ENCODE data around the gene PLXNB3.

PLXNB3 gene

GRCh38 chrX:153778181-153778580 is 14.1 kb downstream of the PLXNB3 start:
- peaks cover 0 to 9% (median 0%) of the 10 kb centered on the region in 5 donors for H3K36me3 ChIP-seq (ENCODE audit: control insufficient read depth in 5 of 5, insufficient read depth in 5 of 5, low read length in 5 of 5)
- no peak overlapping the region for H3K27ac ChIP-seq (ENCODE audit: low read depth, low read length)
- H3K4me3 ChIP-seq (ENCODE audit: low read depth in 1 of 5, low read length in 5 of 5): no peak overlapping the region
- no peak overlapping the region for H3K9ac ChIP-seq (ENCODE audit: low read length in 5 of 5)
- peaks cover 0 to 22% (median 10%) of the 10 kb centered on the region in 5 donors for H3K4me1 ChIP-seq (ENCODE audit: control insufficient read depth in 5 of 5, insufficient read depth in 5 of 5, low read length in 5 of 5)
- H3K9me3 ChIP-seq (ENCODE audit: control insufficient read depth in 5 of 5, low read length in 5 of 5): no peaks in the 10 kb centered on the region
- H3K27me3 ChIP-seq (ENCODE audit: control insufficient read depth in 5 of 5, insufficient read depth in 4 of 5, low read length in 5 of 5): peaks cover 7 to 29% (median 17%) of the 10 kb centered on the region in 5 donors

GRCh38 chrX:153778684-153779101 is 14.6 kb downstream of the PLXNB3 start:
- Histone ChIP-seq H3K9ac (ENCODE audit: low read length in 5 of 5) (no peak overlapping the region), H3K27me3 (ENCODE audit: control insufficient read depth in 5 of 5, insufficient read depth in 4 of 5, low read length in 5 of 5) (peaks cover 7 to 28% (median 17%) of the 10 kb centered on the region in 5 donors), H3K27ac (ENCODE audit: low read depth, low read length) (no peak overlapping the region)

GRCh38 chrX:153779891-153780677 is 16.0 kb downstream of the PLXNB3 start:
- Histone ChIP-seq H3K9me3 (ENCODE audit: control insufficient read depth in 5 of 5, low read length in 5 of 5) (no peaks in the 10 kb centered on the region), H3K27me3 (ENCODE audit: control insufficient read depth in 5 of 5, insufficient read depth in 4 of 5, low read length in 5 of 5) (peaks cover 7 to 26% (median 17%) of the 10 kb centered on the region in 5 donors), H3K27ac (ENCODE audit: low read depth, low read length) (no peak overlapping the region), H3K4me3 (ENCODE audit: low read depth in 1 of 5, low read length in 5 of 5) (no peak overlapping the region), H3K36me3 (ENCODE audit: control insufficient read depth in 5 of 5, insufficient read depth in 5 of 5, low read length in 5 of 5) (peaks cover 0 to 11% (median 2%) of the 10 kb centered on the region in 5 donors), H3K9ac (ENCODE audit: low read length in 5 of 5) (no peak overlapping the region), H3K4me1 (ENCODE audit: control insufficient read depth in 5 of 5, insufficient read depth in 5 of 5, low read length in 5 of 5) (peaks cover 0 to 22% (median 10%) of the 10 kb centered on the region in 5 donors)

More at GRCh38 chrX:153778684-153779101, 14.6 kb downstream of the PLXNB3 start:
- Histone ChIP-seq H3K9me3 (ENCODE audit: control insufficient read depth in 5 of 5, low read length in 5 of 5) (no peaks in the 10 kb centered on the region), H3K4me1 (ENCODE audit: control insufficient read depth in 5 of 5, insufficient read depth in 5 of 5, low read length in 5 of 5) (peaks cover 0 to 22% (median 10%) of the 10 kb centered on the region in 5 donors), H3K36me3 (ENCODE audit: control insufficient read depth in 5 of 5, insufficient read depth in 5 of 5, low read length in 5 of 5) (peaks cover 0 to 9% (median 0%) of the 10 kb centered on the region in 5 donors), H3K4me3 (ENCODE audit: low read depth in 1 of 5, low read length in 5 of 5) (no peak overlapping the region)

- no peaks in the 10 kb centered on the region for H3K9me3 ChIP-seq (ENCODE audit: control insufficient read depth in 5 of 5, low read length in 5 of 5)
- H3K9ac ChIP-seq (ENCODE audit: low read length in 5 of 5): no peak within 1 kb of the TSS
- H3K27ac ChIP-seq (ENCODE audit: low read depth, low read length): no peak within 1 kb of the TSS
- H3K36me3 ChIP-seq (ENCODE audit: control insufficient read depth in 5 of 5, insufficient read depth in 5 of 5, low read length in 5 of 5): peaks cover 0 to 19% (median 10%) of the 10 kb centered on the region in 5 donors
- no peak within 1 kb of the TSS for H3K4me3 ChIP-seq (ENCODE audit: low read depth in 1 of 5, low read length in 5 of 5)
- peaks cover 7 to 26% (median 17%) of the 10 kb centered on the region in 5 donors for H3K27me3 ChIP-seq (ENCODE audit: control insufficient read depth in 5 of 5, insufficient read depth in 4 of 5, low read length in 5 of 5)
- H3K4me1 ChIP-seq (ENCODE audit: control insufficient read depth in 5 of 5, insufficient read depth in 5 of 5, low read length in 5 of 5): peaks cover 0 to 22% (median 10%) of the 10 kb centered on the region in 5 donors
Observed at GRCh38 chrX:153780678-153781427, 16.8 kb downstream of the PLXNB3 start, which contains the start of gene SRPK3. TSS of gene SRPK3 (plus strand) at chrX:153781041. CDS start at chrX:153781087, 46 bp downstream.

- Histone ChIP-seq H3K27me3 (ENCODE audit: control insufficient read depth in 5 of 5, insufficient read depth in 4 of 5, low read length in 5 of 5) (peaks cover 7 to 26% (median 17%) of the 10 kb centered on the region in 5 donors), H3K4me1 (ENCODE audit: control insufficient read depth in 5 of 5, insufficient read depth in 5 of 5, low read length in 5 of 5) (peaks cover 0 to 22% (median 10%) of the 10 kb centered on the region in 5 donors), H3K36me3 (ENCODE audit: control insufficient read depth in 5 of 5, insufficient read depth in 5 of 5, low read length in 5 of 5) (peaks cover 0 to 25% (median 16%) of the 10 kb centered on the region in 5 donors), H3K9me3 (ENCODE audit: control insufficient read depth in 5 of 5, low read length in 5 of 5) (no peaks in the 10 kb centered on the region), H3K4me3 (ENCODE audit: low read depth in 1 of 5, low read length in 5 of 5) (no peak overlapping the region), H3K27ac (ENCODE audit: low read depth, low read length) (no peak overlapping the region), H3K9ac (ENCODE audit: low read length in 5 of 5) (no peak overlapping the region)
Observed at GRCh38 chrX:153781428-153782047, 17.5 kb downstream of the PLXNB3 start.

- Histone ChIP-seq H3K9ac (ENCODE audit: low read length in 5 of 5) (no peak overlapping the region), H3K9me3 (ENCODE audit: control insufficient read depth in 5 of 5, low read length in 5 of 5) (no peaks in the 10 kb centered on the region), H3K27me3 (ENCODE audit: control insufficient read depth in 5 of 5, insufficient read depth in 4 of 5, low read length in 5 of 5) (peaks cover 7 to 26% (median 21%) of the 10 kb centered on the region in 5 donors), H3K4me3 (ENCODE audit: low read depth in 1 of 5, low read length in 5 of 5) (no peak overlapping the region), H3K36me3 (ENCODE audit: control insufficient read depth in 5 of 5, insufficient read depth in 5 of 5, low read length in 5 of 5) (peaks cover 0 to 33% (median 23%) of the 10 kb centered on the region in 5 donors), H3K27ac (ENCODE audit: low read depth, low read length) (no peak overlapping the region), H3K4me1 (ENCODE audit: control insufficient read depth in 5 of 5, insufficient read depth in 5 of 5, low read length in 5 of 5) (peaks cover 0 to 22% (median 10%) of the 10 kb centered on the region in 5 donors)
Observed at GRCh38 chrX:153782313-153782712, 18.3 kb downstream of the PLXNB3 start.

- peaks cover 0 to 39% (median 29%) of the 10 kb centered on the region in 5 donors for H3K36me3 ChIP-seq (ENCODE audit: control insufficient read depth in 5 of 5, insufficient read depth in 5 of 5, low read length in 5 of 5)
- no peaks in the 10 kb centered on the region for H3K9me3 ChIP-seq (ENCODE audit: control insufficient read depth in 5 of 5, low read length in 5 of 5)
- H3K27me3 ChIP-seq (ENCODE audit: control insufficient read depth in 5 of 5, insufficient read depth in 4 of 5, low read length in 5 of 5): peaks cover 7 to 26% (median 20%) of the 10 kb centered on the region in 5 donors
- no peak overlapping the region for H3K4me3 ChIP-seq (ENCODE audit: low read depth in 1 of 5, low read length in 5 of 5)
- H3K9ac ChIP-seq (ENCODE audit: low read length in 5 of 5): no peak overlapping the region
- H3K27ac ChIP-seq (ENCODE audit: low read depth, low read length): no peak overlapping the region
- H3K4me1 ChIP-seq (ENCODE audit: control insufficient read depth in 5 of 5, insufficient read depth in 5 of 5, low read length in 5 of 5): peaks cover 0 to 22% (median 10%) of the 10 kb centered on the region in 5 donors
Observed at GRCh38 chrX:153782871-153783270, 18.8 kb downstream of the PLXNB3 start.

GRCh38 chrX:153783378-153784013 is 19.4 kb downstream of the PLXNB3 start:
- Histone ChIP-seq H3K27ac (ENCODE audit: low read depth, low read length) (no peak overlapping the region), H3K4me1 (ENCODE audit: control insufficient read depth in 5 of 5, insufficient read depth in 5 of 5, low read length in 5 of 5) (peaks cover 0 to 22% (median 10%) of the 10 kb centered on the region in 5 donors), H3K27me3 (ENCODE audit: control insufficient read depth in 5 of 5, insufficient read depth in 4 of 5, low read length in 5 of 5) (peaks cover 7 to 24% (median 17%) of the 10 kb centered on the region in 5 donors), H3K4me3 (ENCODE audit: low read depth in 1 of 5, low read length in 5 of 5) (no peak overlapping the region), H3K9me3 (ENCODE audit: control insufficient read depth in 5 of 5, low read length in 5 of 5) (no peaks in the 10 kb centered on the region), H3K9ac (ENCODE audit: low read length in 5 of 5) (no peak overlapping the region), H3K36me3 (ENCODE audit: control insufficient read depth in 5 of 5, insufficient read depth in 5 of 5, low read length in 5 of 5) (peaks cover 0 to 45% (median 33%) of the 10 kb centered on the region in 5 donors)

GRCh38 chrX:153784325-153784967 is 20.4 kb downstream of the PLXNB3 start:
- Histone ChIP-seq H3K36me3 (ENCODE audit: control insufficient read depth in 5 of 5, insufficient read depth in 5 of 5, low read length in 5 of 5) (peaks cover 0 to 53% (median 35%) of the 10 kb centered on the region in 5 donors), H3K27ac (ENCODE audit: low read depth, low read length) (no peak overlapping the region), H3K9ac (ENCODE audit: low read length in 5 of 5) (no peak overlapping the region), H3K4me3 (ENCODE audit: low read depth in 1 of 5, low read length in 5 of 5) (no peak overlapping the region), H3K4me1 (ENCODE audit: control insufficient read depth in 5 of 5, insufficient read depth in 5 of 5, low read length in 5 of 5) (peaks cover 0 to 22% (median 10%) of the 10 kb centered on the region in 5 donors), H3K27me3 (ENCODE audit: control insufficient read depth in 5 of 5, insufficient read depth in 4 of 5, low read length in 5 of 5) (peaks cover 7 to 23% (median 16%) of the 10 kb centered on the region in 5 donors), H3K9me3 (ENCODE audit: control insufficient read depth in 5 of 5, low read length in 5 of 5) (no peaks in the 10 kb centered on the region)
